SHP77 (cell line): ENCODE results near the gene AGTPBP1.

ENCODE experiments used
- DNase-seq, 2 experiments: peaks; one replicate each; lab custom pipeline; 2025; lab: John Stamatoyannopoulos, UW

The AGTPBP1 gene

GRCh38 chr9:85501882-85502281, 239.9 kb downstream of the AGTPBP1 start:
- DNase-seq, result no peak

GRCh38 chr9:85501456-85501855, 240.3 kb downstream of the AGTPBP1 start:
- DNase-seq, result no peak
